Lung (tissue), 12 donors: ENCODE measurements around the gene GPC5. TPM values are rescaled to one million over a fixed set of nuclear protein-coding genes. Genes with fewer than 3 reads are reported as not detected.

Experiments
- ATAC-seq: fragments of 200-7000 bp; cut with Tn5 transposase; one replicate; pipeline ENCODE4 v1.9.1; 2020; ENCODE audit warnings: moderate number of reproducible peaks; ENCODE audit not compliant: insufficient read depth, low FRiP score
- DNase-seq, 3 donors: peaks; one replicate each; pipeline ENCODE4 v3.0.0-alpha.2; 2013 to 2017
- H3K27ac ChIP-seq, 2 donors: one replicate each; pipeline ENCODE4 v1.5.1; 2013; ENCODE audit warnings: mild to moderate bottlenecking in 2 of 2, moderate library complexity in 2 of 2, control low read depth in 1 of 2, inconsistent platforms in 1 of 2, low read depth in 1 of 2, low read length in 1 of 2
- H3K27me3 ChIP-seq, 3 donors: one replicate each; pipeline ENCODE4 v1.5.1; 2013; ENCODE audit warnings: low read length in 2 of 3; ENCODE audit not compliant: control insufficient read depth in 3 of 3, insufficient read depth in 3 of 3
- H3K36me3 ChIP-seq, 4 donors: one replicate each; pipeline ENCODE4 v1.5.1; 2013; ENCODE audit warnings: low read length in 4 of 4, mild to moderate bottlenecking in 1 of 4, moderate library complexity in 1 of 4; ENCODE audit not compliant: control insufficient read depth in 4 of 4, insufficient read depth in 4 of 4
- H3K4me1 ChIP-seq, 5 donors: one replicate each; pipeline ENCODE4 v1.5.1; 2013; ENCODE audit warnings: low read length in 5 of 5, mild to moderate bottlenecking in 2 of 5, moderate library complexity in 1 of 5; ENCODE audit not compliant: control insufficient read depth in 5 of 5, insufficient read depth in 5 of 5
- H3K4me3 ChIP-seq: one replicate; pipeline ENCODE4 v1.5.1; 2013; ENCODE audit warnings: mild to moderate bottlenecking, control low read depth, moderate library complexity
- H3K9ac ChIP-seq, 2 donors: one replicate each; pipeline ENCODE4 v1.5.1; 2013; ENCODE audit warnings: low read length in 2 of 2, control low read depth in 1 of 2; ENCODE audit not compliant: insufficient read depth in 1 of 2
- H3K9me3 ChIP-seq, 4 donors: one replicate each; pipeline ENCODE4 v1.5.1; 2013; ENCODE audit warnings: low read length in 3 of 4, mild to moderate bottlenecking in 1 of 4, moderate library complexity in 1 of 4; ENCODE audit not compliant: control insufficient read depth in 4 of 4, insufficient read depth in 3 of 4
- CTCF ChIP-seq: IDR thresholded peaks from 2 replicates; pipeline ENCODE4 v1.5.1; 2012; ENCODE audit warnings: mild to moderate bottlenecking; ENCODE audit errors: control extremely low read depth, extremely low read depth
- WGBS, 2 donors: extraction: QIAGEN DNeasy Blood & Tissue Kit; methylation state at CpG; one replicate each; pipeline ENCODE4 v1.1.7; 2013; 5-methylcytosine and 5-hydroxymethylcytosine counted together
- polyA plus RNA-seq, 2 donors: library from polyadenylated mRNA; stranded (reverse); fragments of 200-250 nt; gene quantifications; one replicate each; pipeline ENCODE4 v1.2.1, GENCODE V29; 2013
- total RNA-seq, 2 donors: library from RNA; depleted of rRNA in 1 of 2; stranded (reverse); fragments of >200 nt in 1 of 2; gene quantifications; one replicate each; pipeline ENCODE4 v1.2.1, GENCODE V29; 2014 to 2021
- donor health status: control.
- donor health status: control.
- donor health status: Bipolar disorder and iron deficiency.
- donor health status: healthy.
- donor health status: DM: yes; HTN: yes; CAD: no.

Gene GPC5
- total and polyA plus RNA-seq, 4 donors = 0.55 to 37.3 (median 4.4) TPM

GRCh38 chr13:91544723-91545122, 146.3 kb downstream of the GPC5 start:
- peaks cover 0 to 3% (median 0%) of the 10 kb centered on the region in 4 donors for H3K9me3 ChIP-seq
- H3K27ac ChIP-seq = no peak overlapping the region
- no peaks in the 10 kb centered on the region for H3K36me3 ChIP-seq
- H3K4me1 ChIP-seq = peaks cover 0 to 10% (median 0%) of the 10 kb centered on the region in 5 donors
- H3K9ac ChIP-seq = no peak overlapping the region
- ATAC-seq (no peak), DNase-seq (no peak)
- no peaks in the 10 kb centered on the region for H3K27me3 ChIP-seq
- no peak for TF ChIP-seq CTCF
- H3K4me3 ChIP-seq = no peak overlapping the region
- 63 to 71% methylated on average over 3 of the region's 3 CpGs for WGBS, 2 donors

- no peak overlapping the region for H3K9ac ChIP-seq
- no peaks in the 10 kb centered on the region for H3K27me3 ChIP-seq
- H3K36me3 ChIP-seq = no peaks in the 10 kb centered on the region
- 77 to 89% methylated on average over 2 of the region's 2 CpGs for WGBS, 2 donors
- ATAC-seq = no peak
- H3K4me3 ChIP-seq = no peak overlapping the region
- no peak for TF ChIP-seq CTCF
- no peak overlapping the region for H3K27ac ChIP-seq
- H3K9me3 ChIP-seq = peaks cover 0 to 3% (median 0%) of the 10 kb centered on the region in 4 donors
- DNase-seq = no peak
- no peaks in the 10 kb centered on the region for H3K4me1 ChIP-seq
Observed at GRCh38 chr13:91546900-91547299, 148.5 kb downstream of the GPC5 start.

GRCh38 chr13:91553584-91553983, 155.2 kb downstream of the GPC5 start:
- DNase-seq (no peak), ATAC-seq (no peak)
- WGBS, 2 donors = 84 to 85% methylated on average over 2 of the region's 2 CpGs
- Histone ChIP-seq H3K27ac (no peak overlapping the region), H3K4me3 (no peak overlapping the region), H3K36me3 (no peaks in the 10 kb centered on the region), H3K9ac (no peak overlapping the region), H3K27me3 (no peaks in the 10 kb centered on the region), H3K9me3 (no peaks in the 10 kb centered on the region), H3K4me1 (no peaks in the 10 kb centered on the region)
- no peak for TF ChIP-seq CTCF

- Histone ChIP-seq H3K27ac (no peak overlapping the region), H3K27me3 (no peaks in the 10 kb centered on the region), H3K9ac (no peak overlapping the region), H3K4me3 (no peak overlapping the region), H3K36me3 (no peaks in the 10 kb centered on the region), H3K9me3 (no peaks in the 10 kb centered on the region), H3K4me1 (no peaks in the 10 kb centered on the region)
- no peak for DNase-seq
- 72 to 80% methylated on average over 1 of the region's 1 CpG for WGBS, 2 donors
- TF ChIP-seq CTCF = no peak
- ATAC-seq = no peak
Observed at GRCh38 chr13:91554101-91554500, 155.7 kb downstream of the GPC5 start.
